C4-2B (cell line): Measurements from ENCODE around the gene SOSTDC1.

Experiments used
- CTCF ChIP-seq: fragments of 450-650 bp; conservative IDR thresholded peaks from 2 replicates; pipeline ENCODE4 v1.5.1; 2017; ENCODE audit warnings: mild to moderate bottlenecking
- ZFX ChIP-seq: fragments of 450-650 bp; IDR thresholded peaks from 2 replicates; pipeline ENCODE4 v1.6.1; 2017

GRCh38 chr7:16419859-16420258 is 45.7 kb downstream of the SOSTDC1 start:
- no peak for TF ChIP-seq CTCF
- no peak for TF ChIP-seq ZFX
